ENCODE measurements around the gene ZNF783. TPM values are rescaled to one million over a fixed set of nuclear protein-coding genes. Genes with fewer than 3 reads are reported as not detected.

Gene ZNF783
- total and polyA plus RNA-seq, 3 donors from 2014 or later: 15.0 to 41.1 (median 30.5) TPM

DNA sequence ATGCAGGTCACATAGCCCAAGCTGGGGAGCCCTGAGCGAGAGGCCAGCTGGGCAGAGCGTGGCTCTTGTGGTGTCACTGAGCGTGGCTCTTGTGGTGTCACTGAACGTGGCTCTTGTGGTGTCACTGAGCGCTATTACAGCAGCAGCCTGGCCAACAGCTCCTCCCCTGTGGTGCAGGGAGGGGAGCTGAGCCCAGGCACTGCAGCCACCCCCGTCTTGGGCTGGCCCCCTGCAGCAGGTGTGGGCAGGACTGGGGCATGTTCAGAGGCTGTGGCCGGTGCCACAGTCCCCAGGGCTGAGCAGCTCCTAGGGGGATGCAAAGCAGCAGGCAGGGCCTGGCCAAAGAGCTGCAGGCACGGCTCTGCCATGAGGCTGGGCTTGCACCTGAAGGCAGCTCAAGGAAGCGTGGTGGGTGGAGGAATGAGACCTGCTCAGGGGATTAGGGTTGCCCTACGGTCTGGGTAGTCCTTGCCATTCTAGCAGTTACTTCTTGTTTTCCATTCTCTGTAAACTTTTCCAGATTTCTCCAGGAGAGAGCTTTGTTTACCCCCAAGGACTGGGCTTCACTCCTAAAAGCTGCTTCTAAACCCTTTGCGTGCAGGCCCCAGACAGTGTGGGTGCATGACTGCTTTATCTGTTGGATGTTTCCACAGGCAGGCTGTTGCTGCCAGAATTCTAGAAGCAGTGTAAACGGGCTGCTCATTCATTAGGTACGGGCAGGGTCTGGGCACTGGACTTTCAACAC, 29.2 kb downstream of the ZNF783 start:
- no peaks in the 10 kb centered on the region for H3K36me3 ChIP-seq (ENCODE audit: low read depth, missing control alignments)

DNA sequence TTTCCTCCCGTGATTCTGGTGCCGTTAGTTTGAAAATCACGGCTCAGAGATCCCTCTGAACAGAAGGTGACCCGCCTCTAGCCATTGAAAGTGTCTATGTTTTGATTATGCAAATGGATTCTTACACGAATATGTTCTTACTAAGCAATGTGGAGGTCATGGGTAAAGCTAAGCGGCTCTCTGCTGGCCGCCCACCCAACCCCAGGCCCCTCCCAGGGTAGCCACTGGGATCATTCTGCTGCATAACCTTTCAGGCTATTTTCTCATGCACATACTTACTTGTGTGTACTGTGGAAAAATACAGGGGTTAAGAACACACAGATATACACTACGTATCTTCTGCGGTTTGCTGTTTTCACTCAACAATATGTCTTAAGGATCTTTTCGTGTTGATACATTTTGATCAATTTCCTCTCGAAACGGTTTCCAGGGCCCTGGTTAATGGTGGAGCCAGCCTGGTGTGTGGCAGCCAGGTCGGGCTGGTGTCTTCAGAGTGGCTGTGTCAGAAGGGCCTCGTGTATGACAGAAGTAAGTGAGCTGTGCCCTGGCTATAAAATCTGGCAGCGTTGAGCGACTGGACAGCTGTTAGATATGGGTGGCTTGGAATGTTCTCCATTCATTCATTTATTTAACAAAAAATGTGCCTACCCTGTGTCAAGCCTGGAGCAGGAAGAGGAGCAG, 29.9 kb downstream of the ZNF783 start:
- TF ChIP-seq POLR2A (IDR thresholded peaks at IDR 0.05): no peak
- TF ChIP-seq, protein P1, sequence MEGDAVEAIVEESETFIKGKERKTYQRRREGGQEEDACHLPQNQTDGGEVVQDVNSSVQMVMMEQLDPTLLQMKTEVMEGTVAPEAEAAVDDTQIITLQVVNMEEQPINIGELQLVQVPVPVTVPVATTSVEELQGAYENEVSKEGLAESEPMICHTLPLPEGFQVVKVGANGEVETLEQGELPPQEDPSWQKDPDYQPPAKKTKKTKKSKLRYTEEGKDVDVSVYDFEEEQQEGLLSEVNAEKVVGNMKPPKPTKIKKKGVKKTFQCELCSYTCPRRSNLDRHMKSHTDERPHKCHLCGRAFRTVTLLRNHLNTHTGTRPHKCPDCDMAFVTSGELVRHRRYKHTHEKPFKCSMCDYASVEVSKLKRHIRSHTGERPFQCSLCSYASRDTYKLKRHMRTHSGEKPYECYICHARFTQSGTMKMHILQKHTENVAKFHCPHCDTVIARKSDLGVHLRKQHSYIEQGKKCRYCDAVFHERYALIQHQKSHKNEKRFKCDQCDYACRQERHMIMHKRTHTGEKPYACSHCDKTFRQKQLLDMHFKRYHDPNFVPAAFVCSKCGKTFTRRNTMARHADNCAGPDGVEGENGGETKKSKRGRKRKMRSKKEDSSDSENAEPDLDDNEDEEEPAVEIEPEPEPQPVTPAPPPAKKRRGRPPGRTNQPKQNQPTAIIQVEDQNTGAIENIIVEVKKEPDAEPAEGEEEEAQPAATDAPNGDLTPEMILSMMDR (IDR thresholded peaks at IDR 0.05): no peak
- Histone ChIP-seq H3K27ac (no peak overlapping the region), H3K4me3 (no peak overlapping the region), H3K4me1 (no peaks in the 10 kb centered on the region), H3K27me3 (no peaks in the 10 kb centered on the region), H3K9me3 (no peaks in the 10 kb centered on the region), H3K36me3 (ENCODE audit: low read depth, missing control alignments) (no peaks in the 10 kb centered on the region)
- 82 to 90% methylated on average over 16 of the region's 16 CpGs for WGBS, 2 donors
- no peak for DNase-seq
- intact Hi-C loops (cut with DNase I; ENCODE audit: low total_unique reads): no loop called here

More for the DNA sequence above, 29.2 kb downstream of the ZNF783 start:
- TF ChIP-seq, protein P1 (IDR thresholded peaks at IDR 0.05): no peak
- no peak for TF ChIP-seq POLR2A (IDR thresholded peaks at IDR 0.05)
- 86 to 88% methylated on average over 9 to 13 of the region's 13 CpGs for WGBS, 2 donors
- DNase-seq: no peak
- no peaks in the 10 kb centered on the region for H3K9me3 ChIP-seq
- intact Hi-C loops (cut with DNase I; ENCODE audit: low total_unique reads): no loop called here
- no peaks in the 10 kb centered on the region for H3K27me3 ChIP-seq
- no peaks in the 10 kb centered on the region for H3K4me1 ChIP-seq
- no peak overlapping the region for H3K4me3 ChIP-seq
- no peak overlapping the region for H3K27ac ChIP-seq

DNA sequence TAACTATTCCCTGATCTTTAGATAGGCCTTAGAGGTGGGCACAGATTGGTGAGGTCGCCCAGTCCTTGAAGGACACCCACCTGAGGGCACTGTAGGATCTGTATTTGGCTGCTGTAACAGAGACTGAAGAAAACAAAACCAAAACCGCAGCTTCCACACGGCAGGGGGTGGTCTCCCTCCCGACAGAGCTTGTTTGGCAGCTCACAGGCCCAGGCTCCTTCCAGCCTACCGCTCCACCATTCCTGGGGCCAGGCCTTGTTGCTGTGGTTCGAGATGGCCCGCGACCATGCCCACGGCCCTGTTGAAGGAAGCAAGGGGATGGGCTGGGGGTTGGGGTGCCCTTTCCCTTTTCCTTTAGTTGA, 30.4 kb downstream of the ZNF783 start:
- Histone ChIP-seq H3K9me3 (no peaks in the 10 kb centered on the region), H3K4me3 (no peak overlapping the region), H3K36me3 (ENCODE audit: low read depth, missing control alignments) (no peaks in the 10 kb centered on the region), H3K4me1 (no peaks in the 10 kb centered on the region), H3K27me3 (no peaks in the 10 kb centered on the region), H3K27ac (no peak overlapping the region)
- no peak for DNase-seq
- intact Hi-C loops (cut with DNase I; ENCODE audit: low total_unique reads): no loop called here
- no peak for TF ChIP-seq POLR2A (IDR thresholded peaks at IDR 0.05)
- TF ChIP-seq, protein P1 (IDR thresholded peaks at IDR 0.05): no peak
- 74 to 85% methylated on average over 5 to 9 of the region's 9 CpGs for WGBS, 2 donors

DNA sequence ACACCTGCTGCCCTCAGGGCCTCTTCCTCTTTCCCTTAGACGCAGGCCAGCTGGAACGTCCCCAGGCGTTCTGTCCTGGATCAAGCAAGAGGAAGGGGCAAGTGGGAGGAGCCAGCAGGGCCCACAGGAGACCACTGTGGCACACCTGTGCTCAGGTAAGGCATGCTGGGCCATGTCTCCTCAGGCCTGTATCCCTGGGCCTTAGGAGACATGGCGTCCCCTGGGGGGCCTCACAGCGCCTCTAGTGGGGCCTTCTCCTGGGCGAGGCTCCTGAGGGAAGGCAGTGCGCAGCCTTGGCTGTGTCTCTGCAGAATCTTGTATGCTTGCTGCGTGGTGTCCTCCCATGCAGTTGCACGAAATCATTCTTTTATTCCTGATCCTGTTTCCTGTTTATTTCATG, 31.3 kb downstream of the ZNF783 start:
- H3K27ac ChIP-seq: no peak overlapping the region
- H3K27me3 ChIP-seq: no peaks in the 10 kb centered on the region
- H3K9me3 ChIP-seq: no peaks in the 10 kb centered on the region
- intact Hi-C loops (cut with DNase I; ENCODE audit: low total_unique reads): no loop called here
- WGBS, 2 donors: 92 to 94% methylated on average over 5 to 9 of the region's 9 CpGs
- no peak overlapping the region for H3K4me3 ChIP-seq
- no peaks in the 10 kb centered on the region for H3K36me3 ChIP-seq (ENCODE audit: low read depth, missing control alignments)
- no peak for DNase-seq
- TF ChIP-seq POLR2A (IDR thresholded peaks at IDR 0.05): no peak
- TF ChIP-seq, protein P1 (IDR thresholded peaks at IDR 0.05): no peak
- H3K4me1 ChIP-seq: no peaks in the 10 kb centered on the region
